SK-N-SH treated with all-trans-retinoic acid at 6 μM for 48 hours (cell line): ENCODE data around the gene PKN2.
A peak's percentile ranks its signal among the peaks of the same experiment; 100 is the strongest.

Source experiments
- ATAC-seq: fragments of 200-7000 bp; cut with Tn5 transposase; 3 replicates; pipeline ENCODE4 v1.9.1; 2020; ENCODE audit warnings: mild to moderate bottlenecking, moderate library complexity
- ARNTL ChIP-seq: fragments of 450-650 bp; formaldehyde crosslinking; IDR thresholded peaks from 2 replicates; pipeline ENCODE4 v1.5.0; 2020; ENCODE audit warnings: low read depth, mild to moderate bottlenecking, moderate library complexity, borderline replicate concordance
- BACH2 ChIP-seq: fragments of 250-450 bp; sonication (Bioruptor Pico); IDR thresholded peaks from 2 replicates; pipeline ENCODE4 v1.9.0; 2021; ENCODE audit warnings: mild to moderate bottlenecking, borderline replicate concordance
- CSDC2 ChIP-seq: fragments of 250-450 bp; sonication (Bioruptor Pico); IDR thresholded peaks from 2 replicates; pipeline ENCODE4 v1.5.0; 2020; ENCODE audit warnings: mild to moderate bottlenecking, moderate library complexity
- CSRNP3 ChIP-seq: fragments of 250-450 bp; sonication (Bioruptor Pico); IDR thresholded peaks from 2 replicates; pipeline ENCODE4 v1.5.1; 2021; ENCODE audit warnings: mild to moderate bottlenecking, moderate library complexity
- ESRRG ChIP-seq: fragments of 250-450 bp; sonication (Bioruptor Pico); IDR thresholded peaks from 2 replicates; pipeline ENCODE4 v1.6.1; 2021; ENCODE audit warnings: mild to moderate bottlenecking
- GLIS3 ChIP-seq: fragments of 250-450 bp; sonication (Bioruptor Pico); IDR thresholded peaks from 2 replicates; pipeline ENCODE4 v1.5.0; 2020; ENCODE audit warnings: mild to moderate bottlenecking, moderate library complexity
- ISL1 ChIP-seq: fragments of 250-450 bp; sonication (Bioruptor Pico); IDR thresholded peaks from 2 replicates; pipeline ENCODE4 v2.1.2; 2022; ENCODE audit warnings: mild to moderate bottlenecking, moderate library complexity
- PATZ1 ChIP-seq: fragments of 250-450 bp; sonication (Bioruptor Pico); IDR thresholded peaks from 2 replicates; pipeline ENCODE4 v1.8.0; 2020; ENCODE audit warnings: mild to moderate bottlenecking, moderate library complexity, borderline replicate concordance
- POU6F1 ChIP-seq: fragments of 250-450 bp; sonication (Bioruptor Pico); IDR thresholded peaks from 2 replicates; pipeline ENCODE4 v1.8.0; 2021; ENCODE audit warnings: low read depth, mild to moderate bottlenecking, moderate library complexity, borderline replicate concordance
- PPARA ChIP-seq: fragments of 250-450 bp; sonication (Bioruptor Pico); IDR thresholded peaks from 2 replicates; pipeline ENCODE4 v1.5.0; 2020; ENCODE audit warnings: mild to moderate bottlenecking, borderline replicate concordance
- RARB ChIP-seq: fragments of 250-450 bp; sonication (Bioruptor Pico); IDR thresholded peaks from 2 replicates; pipeline ENCODE4 v1.8.0; 2021; ENCODE audit warnings: mild to moderate bottlenecking, moderate library complexity
- SNAI2 ChIP-seq: fragments of 250-450 bp; sonication (Bioruptor Pico); IDR thresholded peaks from 2 replicates; pipeline ENCODE4 v1.5.0; 2020; ENCODE audit warnings: mild to moderate bottlenecking, moderate library complexity
- TCF4 ChIP-seq: fragments of 250-450 bp; sonication (Bioruptor Pico); IDR thresholded peaks from 2 replicates; pipeline ENCODE4 v1.8.0; 2021; ENCODE audit warnings: mild to moderate bottlenecking, moderate library complexity, borderline replicate concordance
- TOX ChIP-seq: fragments of 250-450 bp; sonication (Bioruptor Pico); IDR thresholded peaks from 2 replicates; pipeline ENCODE4 v1.8.0; 2021; ENCODE audit warnings: mild to moderate bottlenecking, moderate library complexity, borderline replicate concordance
- ZC3H10 ChIP-seq: fragments of 250-450 bp; sonication (Bioruptor Pico); IDR thresholded peaks from 2 replicates; pipeline ENCODE4 v1.5.1; 2021; ENCODE audit warnings: mild to moderate bottlenecking, moderate library complexity
- ZFP3 ChIP-seq: fragments of 250-450 bp; sonication (Bioruptor Pico); IDR thresholded peaks from 2 replicates; pipeline ENCODE4 v1.5.0; 2020; ENCODE audit warnings: mild to moderate bottlenecking, moderate library complexity
- ZNF565 ChIP-seq: fragments of 450-650 bp; formaldehyde crosslinking; conservative IDR thresholded peaks from 2 replicates; pipeline ENCODE4 v1.5.0; 2020; ENCODE audit warnings: low read depth, mild to moderate bottlenecking, moderate library complexity
- ZNF70 ChIP-seq: fragments of 450-650 bp; formaldehyde crosslinking; IDR thresholded peaks from 2 replicates; pipeline ENCODE4 v1.5.0; 2020; ENCODE audit warnings: mild to moderate bottlenecking, moderate library complexity
- ZNF8 ChIP-seq: fragments of 450-650 bp; formaldehyde crosslinking; IDR thresholded peaks from 2 replicates; pipeline ENCODE4 v1.5.0; 2020; ENCODE audit warnings: mild to moderate bottlenecking, moderate library complexity
- TF ChIP-seq, protein P1 (sequence below): fragments of 250-450 bp; sonication (Bioruptor Pico); IDR thresholded peaks from 2 replicates; pipeline ENCODE4 v1.5.0; 2020; ENCODE audit warnings: mild to moderate bottlenecking, moderate library complexity

The PKN2 gene

DNA sequence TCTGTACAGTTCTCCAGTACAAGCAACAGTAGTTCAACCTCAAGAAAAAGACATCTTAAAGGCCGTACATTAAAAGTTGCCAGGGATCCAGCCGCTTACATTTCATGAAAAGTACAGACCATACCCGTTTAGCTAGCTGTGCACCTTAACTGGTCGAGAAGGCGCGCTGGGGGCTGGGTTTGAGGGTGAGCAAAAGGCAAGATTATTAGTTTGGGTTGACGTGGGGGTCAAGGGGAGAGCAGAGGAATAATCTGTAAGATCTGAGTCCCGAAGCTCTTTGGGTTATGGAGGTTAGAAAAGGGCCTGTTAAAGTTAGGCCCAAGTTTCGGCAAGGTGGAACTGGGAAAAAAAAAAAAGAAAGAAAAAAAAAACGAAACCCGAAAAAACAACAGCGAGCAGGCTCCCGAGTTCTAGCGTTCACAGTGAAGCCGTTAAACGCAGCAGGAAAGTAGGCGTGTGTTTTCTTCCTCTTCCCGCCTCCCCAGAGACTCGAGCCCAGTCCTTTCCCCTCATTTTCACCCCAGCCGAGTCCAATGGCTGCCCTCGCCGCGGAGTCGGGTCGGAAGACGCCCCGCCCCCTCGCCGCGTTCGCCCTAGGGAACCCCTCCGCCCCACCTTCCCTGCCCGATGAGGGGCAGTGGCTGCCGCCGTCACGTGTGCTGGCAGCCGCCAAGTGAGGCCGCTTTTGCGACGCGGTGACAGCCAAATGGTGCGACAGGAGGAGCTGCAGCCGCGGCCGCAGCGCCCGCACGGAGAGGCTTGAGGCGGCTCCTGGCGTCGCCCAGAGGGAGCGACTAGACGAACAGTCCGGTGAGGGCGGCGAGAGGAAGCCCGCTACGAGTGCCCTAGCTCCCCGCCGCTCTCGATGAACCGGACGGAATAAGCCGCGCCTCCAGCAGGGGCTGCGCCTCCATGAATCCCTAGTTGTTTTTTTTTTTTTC lies at the start of gene PKN2:
Gene PKN2 (plus strand): TSS at position 733 of the 941 bp plus-strand sequence. CDS start 308 bp downstream, outside the sequence.
- TF ChIP-seq GLIS3 (CRISPR knock-in tag) (no peak), ZNF70 (CRISPR knock-in tag) (no peak), PPARA (CRISPR knock-in tag) (no peak), ZNF8 (CRISPR knock-in tag) (no peak), ESRRG (CRISPR knock-in tag) (no peak), PATZ1 (CRISPR knock-in tag) (no peak), ZNF565 (no peak), TOX (CRISPR knock-in tag) (no peak), RARB (no peak), ZC3H10 (CRISPR knock-in tag) (no peak)
- ATAC-seq = peak; percentile 93

- TF ChIP-seq ZFP3 (no peak), TCF4 (no peak), CSDC2 (no peak), PATZ1 (CRISPR knock-in tag) (no peak), PPARA (CRISPR knock-in tag) (no peak), CSRNP3 (CRISPR knock-in tag) (no peak), ZNF8 (CRISPR knock-in tag) (no peak), SNAI2 (CRISPR knock-in tag) (no peak), POU6F1 (CRISPR knock-in tag) (no peak)
- ATAC-seq = no peak
Observed at GRCh38 chr1:88634538-88634937, 49.5 kb upstream of the PKN2 start.

- ATAC-seq = no peak
Observed at GRCh38 chr1:88640060-88640459, 44.0 kb upstream of the PKN2 start.

More at GRCh38 chr1:88640060-88640459, 44.0 kb upstream of the PKN2 start:
- TF ChIP-seq ZNF8 (CRISPR knock-in tag) (no peak), ZNF70 (CRISPR knock-in tag) (no peak), BACH2 (no peak), TOX (CRISPR knock-in tag) (no peak), ARNTL (CRISPR knock-in tag) (no peak), PPARA (CRISPR knock-in tag) (no peak), GLIS3 (CRISPR knock-in tag) (no peak), POU6F1 (CRISPR knock-in tag) (no peak), ISL1 (no peak), ZFP3 (no peak), ZC3H10 (CRISPR knock-in tag) (no peak)
- TF ChIP-seq, protein P1, sequence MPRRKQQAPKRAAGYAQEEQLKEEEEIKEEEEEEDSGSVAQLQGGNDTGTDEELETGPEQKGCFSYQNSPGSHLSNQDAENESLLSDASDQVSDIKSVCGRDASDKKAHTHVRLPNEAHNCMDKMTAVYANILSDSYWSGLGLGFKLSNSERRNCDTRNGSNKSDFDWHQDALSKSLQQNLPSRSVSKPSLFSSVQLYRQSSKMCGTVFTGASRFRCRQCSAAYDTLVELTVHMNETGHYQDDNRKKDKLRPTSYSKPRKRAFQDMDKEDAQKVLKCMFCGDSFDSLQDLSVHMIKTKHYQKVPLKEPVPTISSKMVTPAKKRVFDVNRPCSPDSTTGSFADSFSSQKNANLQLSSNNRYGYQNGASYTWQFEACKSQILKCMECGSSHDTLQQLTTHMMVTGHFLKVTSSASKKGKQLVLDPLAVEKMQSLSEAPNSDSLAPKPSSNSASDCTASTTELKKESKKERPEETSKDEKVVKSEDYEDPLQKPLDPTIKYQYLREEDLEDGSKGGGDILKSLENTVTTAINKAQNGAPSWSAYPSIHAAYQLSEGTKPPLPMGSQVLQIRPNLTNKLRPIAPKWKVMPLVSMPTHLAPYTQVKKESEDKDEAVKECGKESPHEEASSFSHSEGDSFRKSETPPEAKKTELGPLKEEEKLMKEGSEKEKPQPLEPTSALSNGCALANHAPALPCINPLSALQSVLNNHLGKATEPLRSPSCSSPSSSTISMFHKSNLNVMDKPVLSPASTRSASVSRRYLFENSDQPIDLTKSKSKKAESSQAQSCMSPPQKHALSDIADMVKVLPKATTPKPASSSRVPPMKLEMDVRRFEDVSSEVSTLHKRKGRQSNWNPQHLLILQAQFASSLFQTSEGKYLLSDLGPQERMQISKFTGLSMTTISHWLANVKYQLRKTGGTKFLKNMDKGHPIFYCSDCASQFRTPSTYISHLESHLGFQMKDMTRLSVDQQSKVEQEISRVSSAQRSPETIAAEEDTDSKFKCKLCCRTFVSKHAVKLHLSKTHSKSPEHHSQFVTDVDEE (CRISPR knock-in tag) = no peak
